A549 (cell line): ENCODE data around the gene CRB1. TPM values are rescaled to one million over a fixed set of nuclear protein-coding genes. Genes with fewer than 3 reads are reported as not detected.

Experiments
- ATAC-seq, 2 experiments: fragments of 200-7000 bp in 1 of 2; fragments of >200 bp in 1 of 2; cut with Nextera tagmentation in 1 of 2; cut with Tn5 transposase in 1 of 2; 3 replicates each; pipeline versions ENCODE4 v1.8.0 to v1.9.1; 2018 to 2020; ENCODE audit warnings: mild to moderate bottlenecking in 1 of 2, moderate library complexity in 1 of 2
- CTCF ChIA-PET: fragments of 300-600 bp; sonication (Branson Sonifier 250); formaldehyde crosslinking; extraction: SDS; loops from one replicate; lab custom pipeline; 2021; ENCODE audit warnings: antibody characterized with exemption, inconsistent platforms; lab: Yijun Ruan, JAX
- POLR2A ChIA-PET: fragments of 350-600 bp; formaldehyde crosslinking; extraction: SDS; loops from one replicate; lab custom pipeline; 2021; ENCODE audit warnings: antibody characterized with exemption, inconsistent platforms; lab: Yijun Ruan, JAX
- DNase-seq, 2 experiments: peaks; one replicate each; pipeline versions ENCODE4 v3.0.0 to v3.0.0-alpha.2; 2011 to 2016; ENCODE audit warnings: low read depth in 1 of 2, low spot score in 1 of 2
- FAIRE-seq: peaks from 2 replicates; lab custom pipeline; 2011; peaks lifted over from hg19 to GRCh38; lab: Jason Lieb, UNC
- H3K27ac ChIP-seq, 2 experiments: fragments of >200 bp; sonication (Bioruptor Twin); formaldehyde crosslinking; 3 replicates each; pipeline ENCODE4 v1.5.1; 2016 to 2017
- H3K4me1 ChIP-seq: fragments of >200 bp; sonication (Bioruptor Twin); formaldehyde crosslinking; 3 replicates; pipeline ENCODE4 v1.6.1; 2016
- H3K4me2 ChIP-seq: fragments of >200 bp; sonication (Bioruptor Twin); formaldehyde crosslinking; 3 replicates; pipeline ENCODE4 v1.6.1; 2016
- H3K4me3 ChIP-seq: fragments of >200 bp; sonication (Bioruptor Twin); formaldehyde crosslinking; 3 replicates; pipeline ENCODE4 v1.5.1; 2016
- H3K9me3 ChIP-seq: fragments of >200 bp; sonication (Bioruptor Twin); formaldehyde crosslinking; 3 replicates; pipeline ENCODE4 v1.6.1; 2016
- BCL3 ChIP-seq: fragments of >200 bp; sonication (Bioruptor Twin); formaldehyde crosslinking; IDR thresholded peaks from 3 replicates; pipeline ENCODE4 v1.6.1; 2016
- BHLHE40 ChIP-seq: IDR thresholded peaks from 2 replicates; pipeline ENCODE4 v1.6.1; 2012; ENCODE audit warnings: low read depth, low read length, inconsistent platforms
- CBX2 ChIP-seq: fragments of 200-600 bp; sonication (generic); IDR thresholded peaks from 2 replicates; pipeline ENCODE4 v1.6.1; 2016; ENCODE audit warnings: low read depth, mild to moderate bottlenecking, borderline replicate concordance
- CHD2 ChIP-seq: fragments of 150-350 bp; IDR thresholded peaks from 2 replicates; pipeline ENCODE4 v1.6.1; 2014; ENCODE audit warnings: low read length; ENCODE audit not compliant: partially characterized antibody
- CHD4 ChIP-seq: fragments of 200-600 bp; sonication (generic); IDR thresholded peaks from 2 replicates; pipeline ENCODE4 v1.6.1; 2016; ENCODE audit warnings: antibody characterized with exemption, mild to moderate bottlenecking, borderline replicate concordance
- CTCF ChIP-seq: fragments of >200 bp; sonication (Bioruptor Twin); formaldehyde crosslinking; IDR thresholded peaks from 3 replicates; pipeline ENCODE4 v1.5.1; 2016
- ESRRA ChIP-seq: fragments of 150-350 bp; IDR thresholded peaks from 2 replicates; pipeline ENCODE4 v1.6.1; 2014; ENCODE audit warnings: mild to moderate bottlenecking, low read length, borderline replicate concordance
- FOSB ChIP-seq: fragments of 250-450 bp; sonication (Bioruptor Pico); IDR thresholded peaks from 2 replicates; pipeline ENCODE4 v1.5.0; 2020; ENCODE audit warnings: mild to moderate bottlenecking, moderate library complexity
- HEYL ChIP-seq: fragments of 250-450 bp; sonication (Bioruptor Pico); IDR thresholded peaks from 2 replicates; pipeline ENCODE4 v1.8.0; 2021; ENCODE audit warnings: mild to moderate bottlenecking, moderate library complexity
- HOXA7 ChIP-seq: fragments of 250-450 bp; sonication (Bioruptor Pico); IDR thresholded peaks from 2 replicates; pipeline ENCODE4 v1.5.0; 2020; ENCODE audit warnings: mild to moderate bottlenecking, moderate library complexity
- HOXB13 ChIP-seq: fragments of 250-450 bp; sonication (Bioruptor Pico); IDR thresholded peaks from 2 replicates; pipeline ENCODE4 v1.5.0; 2020; ENCODE audit warnings: low read depth, mild to moderate bottlenecking, moderate library complexity
- JUN ChIP-seq, 2 experiments: fragments of >200 bp; sonication (Bioruptor Twin); formaldehyde crosslinking; IDR thresholded peaks; 2 replicates in 1 of 2; 3 replicates in 1 of 2; pipeline ENCODE4 v1.6.1; 2016 to 2017
- KDM1A ChIP-seq: fragments of 200-600 bp; sonication (generic); IDR thresholded peaks from 2 replicates; pipeline ENCODE4 v1.6.1; 2016; ENCODE audit warnings: low read depth, mild to moderate bottlenecking
- KDM5A ChIP-seq: fragments of 200-600 bp; sonication (generic); IDR thresholded peaks from 2 replicates; pipeline ENCODE4 v1.6.1; 2016; ENCODE audit warnings: antibody characterized with exemption, mild to moderate bottlenecking
- MAFK ChIP-seq: fragments of 450-650 bp; IDR thresholded peaks from 2 replicates; pipeline ENCODE4 v1.6.1; 2014; ENCODE audit not compliant: partially characterized antibody
- MYC ChIP-seq: IDR thresholded peaks from 2 replicates; pipeline ENCODE4 v1.6.1; 2012; ENCODE audit warnings: mild to moderate bottlenecking, inconsistent platforms, low read length, improper control_type of control experiment, borderline replicate concordance
- NPAS2 ChIP-seq: fragments of 250-450 bp; sonication (Bioruptor Pico); IDR thresholded peaks from 2 replicates; pipeline ENCODE4 v1.8.0; 2022; ENCODE audit warnings: mild to moderate bottlenecking, moderate library complexity, borderline replicate concordance
- NR3C1 ChIP-seq: fragments of >200 bp; sonication (Bioruptor Twin); formaldehyde crosslinking; IDR thresholded peaks from 3 replicates; pipeline ENCODE4 v1.6.1; 2017
- PHF8 ChIP-seq: fragments of 200-600 bp; sonication (generic); IDR thresholded peaks from 2 replicates; pipeline ENCODE4 v1.6.1; 2016; ENCODE audit warnings: low read depth, mild to moderate bottlenecking, antibody characterized with exemption, moderate library complexity, borderline replicate concordance
- POLR2AphosphoS2 ChIP-seq: conservative IDR thresholded peaks from 2 replicates; pipeline ENCODE4 v1.6.1; 2012; ENCODE audit warnings: low read length, improper control_type of control experiment, inconsistent platforms
- RAD21 ChIP-seq, 2 experiments: fragments of >200 bp in 1 of 2; sonication (Bioruptor Twin) in 1 of 2; formaldehyde crosslinking in 1 of 2; IDR thresholded peaks in 1 of 2; conservative IDR thresholded peaks in 1 of 2; 2 replicates in 1 of 2; 3 replicates in 1 of 2; pipeline ENCODE4 v1.6.1; 2012 to 2018; ENCODE audit warnings: inconsistent platforms in 1 of 2
- RARB ChIP-seq: fragments of 250-450 bp; sonication (Bioruptor Pico); IDR thresholded peaks from 2 replicates; pipeline ENCODE4 v1.8.0; 2021; ENCODE audit warnings: mild to moderate bottlenecking, moderate library complexity
- SREBF2 ChIP-seq: fragments of 450-650 bp; IDR thresholded peaks from 2 replicates; pipeline ENCODE4 v1.6.1; 2014; ENCODE audit warnings: mild to moderate bottlenecking, moderate library complexity
- ZC3H11A ChIP-seq: fragments of 450-650 bp; IDR thresholded peaks from 2 replicates; pipeline ENCODE4 v1.6.1; 2014; ENCODE audit warnings: antibody characterized with exemption, mild to moderate bottlenecking
- ZFP36 ChIP-seq: fragments of 450-650 bp; IDR thresholded peaks from 2 replicates; pipeline ENCODE4 v1.6.1; 2014; ENCODE audit warnings: borderline replicate concordance; ENCODE audit not compliant: partially characterized antibody
- WGBS: methylation state at CpG from one replicate; pipeline ENCODE4 v1.1.6; 2017; ENCODE audit errors: missing lambda C conversion rate; 5-methylcytosine and 5-hydroxymethylcytosine counted together
- polyA plus RNA-seq, 4 experiments: library from polyadenylated mRNA; depleted of rRNA in 3 of 4; stranded (reverse); fragments of >200 nt; fragmentation: RNase III in 1 of 4; extraction: RNeasy Plus Mini Kit Qiagen cat#74134 plus additional on column Dnase treatment in 1 of 4; gene quantifications; 2 replicates in 3 of 4; 3 replicates in 1 of 4; pipeline ENCODE4 v1.2.3, GENCODE V29; 2011 to 2017

CRB1 gene
- polyA plus RNA-seq, 2 of the 4 experiments (the other 2 are of a cell fraction): not detected

GRCh38 chr1:197467881-197468280 lies 199.8 kb downstream of the CRB1 start:
- H3K4me2 ChIP-seq: no peak overlapping the region
- FAIRE-seq (no peak), DNase-seq (no peak), ATAC-seq (no peak)
- no peaks in the 10 kb centered on the region for H3K9me3 ChIP-seq
- no peaks in the 10 kb centered on the region for H3K4me1 ChIP-seq
- TF ChIP-seq HOXA7 (CRISPR knock-in tag): no peak
- no peak for TF ChIP-seq BHLHE40
- TF ChIP-seq CHD4: no peak
- no peak for TF ChIP-seq ZC3H11A
- no peak for TF ChIP-seq HEYL
- no peak for TF ChIP-seq SREBF2
- TF ChIP-seq NPAS2 (CRISPR knock-in tag): no peak
- no peak for TF ChIP-seq JUN (IDR thresholded peaks at IDR 0.05)
- no peak for TF ChIP-seq ZFP36
- TF ChIP-seq CTCF: no peak
- no peak for TF ChIP-seq ESRRA
- TF ChIP-seq RARB (CRISPR knock-in tag): no peak
- 89% methylated on average over 1 of the region's 1 CpG for WGBS
- ChIA-PET CTCF (interaction anchor here (2.4 kb wide), 1 partner anchor 20 kb away, joined by 6 read pairs; no protein-coding TSS in a partner anchor), POLR2A (no interaction called here)
- H3K27ac ChIP-seq: no peak overlapping the region
- H3K4me3 ChIP-seq: no peak overlapping the region

GRCh38 chr1:197468543-197469175 lies 200.6 kb downstream of the CRB1 start:
- TF ChIP-seq NPAS2 (CRISPR knock-in tag) (no peak), PHF8 (no peak), KDM1A (no peak), NR3C1 (no peak), HEYL (no peak), ESRRA (no peak), CHD2 (no peak), RAD21 (conservative IDR thresholded peaks at IDR 0.05 in 1 of 2, IDR thresholded peaks at IDR 0.05 in 1 of 2) (no peak), CBX2 (no peak), MAFK (no peak), KDM5A (no peak), SREBF2 (no peak), HOXB13 (CRISPR knock-in tag) (no peak), MYC (no peak), BCL3 (no peak), POLR2AphosphoS2 (no peak), FOSB (CRISPR knock-in tag) (no peak)
- TF ChIP-seq, all 56 proteins: peak for 0
- no peaks in the 10 kb centered on the region for H3K9me3 ChIP-seq
- 73% methylated on average over 9 of the region's 9 CpGs for WGBS
- FAIRE-seq (no peak), DNase-seq (no peak), ATAC-seq (no peak)
- ChIA-PET CTCF (interaction anchor here (2.4 kb wide), 1 partner anchor 21 kb away, joined by 6 read pairs; no protein-coding TSS in a partner anchor), POLR2A (no interaction called here)
- H3K4me1 ChIP-seq: no peaks in the 10 kb centered on the region
- no peak overlapping the region for H3K4me2 ChIP-seq
- no peak overlapping the region for H3K27ac ChIP-seq
- H3K4me3 ChIP-seq: no peak overlapping the region
